Spleen (tissue), 7 donors: ENCODE results near the gene STRBP.

Experiments
- POLR2A ChIP-seq, 3 donors: fragments of 450-650 bp; IDR thresholded peaks; one replicate each; pipeline ENCODE4 v1.5.1; 2017; ENCODE audit warnings: antibody characterized with exemption in 3 of 3, mild to moderate bottlenecking in 1 of 3
- TF ChIP-seq, protein P1 (sequence below), 11 experiments: fragments of 200-600 bp in 7 of 11; fragments of 450-650 bp in 4 of 11; sonication (generic) in 4 of 11; IDR thresholded peaks in 8 of 11; conservative IDR thresholded peaks in 3 of 11; 1 replicate in 7 of 11; 2 replicates in 4 of 11; pipeline versions ENCODE4 v1.4.0 to v1.8.0; 2016 to 2021; ENCODE audit warnings: antibody characterized with exemption in 11 of 11, inconsistent platforms in 4 of 11, mild to moderate bottlenecking in 1 of 11
- donor health status: DM: no; HTN: no; CAD: no; lungs with moderate emphysema.
- donor health status: DM: no; HTN: no; CAD: no.
- donor health status: DM: no; HTN: no; CAD: no.

DNA sequence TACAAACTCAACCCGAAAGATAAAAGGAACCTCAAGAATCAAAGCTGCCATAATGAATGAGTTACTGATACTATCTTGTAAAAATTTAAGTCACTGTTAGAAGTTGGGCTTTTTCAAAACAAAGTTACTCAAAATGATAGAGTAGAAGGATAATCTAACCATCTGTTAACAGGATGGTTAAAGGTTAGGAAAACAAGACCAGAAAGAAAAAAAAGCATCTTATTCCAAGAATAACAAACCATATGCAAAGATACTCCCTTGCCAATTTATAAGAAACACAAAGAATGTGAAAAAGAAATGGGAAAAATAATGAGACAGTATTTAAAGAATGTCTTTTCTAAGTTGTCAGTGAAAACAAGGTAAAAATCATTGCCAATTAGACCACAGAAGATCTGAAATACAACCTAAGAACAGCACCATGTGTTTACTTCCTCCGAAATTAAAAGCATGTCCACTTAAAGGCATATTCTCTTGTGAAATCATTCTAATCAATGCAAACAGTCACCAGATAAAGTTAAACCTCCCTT lies 51.2 kb downstream of the STRBP start:
- no peak for TF ChIP-seq POLR2A (IDR thresholded peaks at IDR 0.05)
- TF ChIP-seq, protein P1, sequence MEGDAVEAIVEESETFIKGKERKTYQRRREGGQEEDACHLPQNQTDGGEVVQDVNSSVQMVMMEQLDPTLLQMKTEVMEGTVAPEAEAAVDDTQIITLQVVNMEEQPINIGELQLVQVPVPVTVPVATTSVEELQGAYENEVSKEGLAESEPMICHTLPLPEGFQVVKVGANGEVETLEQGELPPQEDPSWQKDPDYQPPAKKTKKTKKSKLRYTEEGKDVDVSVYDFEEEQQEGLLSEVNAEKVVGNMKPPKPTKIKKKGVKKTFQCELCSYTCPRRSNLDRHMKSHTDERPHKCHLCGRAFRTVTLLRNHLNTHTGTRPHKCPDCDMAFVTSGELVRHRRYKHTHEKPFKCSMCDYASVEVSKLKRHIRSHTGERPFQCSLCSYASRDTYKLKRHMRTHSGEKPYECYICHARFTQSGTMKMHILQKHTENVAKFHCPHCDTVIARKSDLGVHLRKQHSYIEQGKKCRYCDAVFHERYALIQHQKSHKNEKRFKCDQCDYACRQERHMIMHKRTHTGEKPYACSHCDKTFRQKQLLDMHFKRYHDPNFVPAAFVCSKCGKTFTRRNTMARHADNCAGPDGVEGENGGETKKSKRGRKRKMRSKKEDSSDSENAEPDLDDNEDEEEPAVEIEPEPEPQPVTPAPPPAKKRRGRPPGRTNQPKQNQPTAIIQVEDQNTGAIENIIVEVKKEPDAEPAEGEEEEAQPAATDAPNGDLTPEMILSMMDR (IDR thresholded peaks at IDR 0.05 in 8 of 11, conservative IDR thresholded peaks at IDR 0.05 in 3 of 11): no peak
